MM.1S (cell line): ENCODE measurements around the gene SPO11.
A peak's percentile ranks its signal among the peaks of the same experiment; 100 is the strongest.

Experiments used
- DNase-seq: peaks from one replicate; pipeline ENCODE4 v3.0.0-alpha.2; 2015
- H2AFZ ChIP-seq: fragments of 300-600 bp; sonication (generic); 2 replicates; pipeline ENCODE4 v1.6.0; 2016; ENCODE audit warnings: antibody characterized with exemption, low read length
- H3F3A ChIP-seq: fragments of 300-600 bp; sonication (generic); 2 replicates; pipeline ENCODE4 v1.6.1; 2016; ENCODE audit warnings: mild to moderate bottlenecking, antibody characterized with exemption, low read length, moderate library complexity, mixed read lengths; ENCODE audit not compliant: insufficient read depth
- H3K27ac ChIP-seq: fragments of 300-600 bp; sonication (generic); 2 replicates; pipeline ENCODE4 v1.5.1; 2016; ENCODE audit warnings: mild to moderate bottlenecking, low read length
- H3K27me3 ChIP-seq: fragments of 300-600 bp; sonication (generic); replicated peaks from 2 replicates; pipeline ENCODE4 v1.6.0; 2016; ENCODE audit warnings: low read length; ENCODE audit not compliant: insufficient read depth
- H3K36me3 ChIP-seq: fragments of 300-600 bp; sonication (generic); replicated peaks from 2 replicates; pipeline ENCODE4 v1.6.1; 2016; ENCODE audit warnings: mild to moderate bottlenecking, low read length, mixed read lengths; ENCODE audit not compliant: insufficient read depth
- H3K4me1 ChIP-seq: fragments of 300-600 bp; sonication (generic); 2 replicates; pipeline ENCODE4 v1.6.1; 2016; ENCODE audit warnings: low read length, mixed read lengths
- H3K4me2 ChIP-seq: fragments of 300-600 bp; sonication (generic); 2 replicates; pipeline ENCODE4 v1.6.0; 2016; ENCODE audit warnings: low read depth, low read length
- H3K4me3 ChIP-seq: fragments of 300-600 bp; sonication (generic); 2 replicates; pipeline ENCODE4 v1.5.1; 2016; ENCODE audit warnings: low read length, mixed read lengths
- H3K79me2 ChIP-seq: fragments of 300-600 bp; sonication (generic); 2 replicates; pipeline ENCODE4 v1.6.1; 2016; ENCODE audit warnings: mixed run types, low read length, mixed read lengths
- H3K9ac ChIP-seq: fragments of 300-600 bp; sonication (generic); 2 replicates; pipeline ENCODE4 v1.6.1; 2016; ENCODE audit warnings: low read length, mixed read lengths
- H3K9me2 ChIP-seq: fragments of 300-600 bp; sonication (generic); replicated peaks from 2 replicates; pipeline ENCODE4 v1.6.1; 2016; ENCODE audit warnings: mild to moderate bottlenecking, low read length, mixed read lengths; ENCODE audit not compliant: insufficient read depth
- H3K9me3 ChIP-seq: fragments of 300-600 bp; sonication (generic); replicated peaks from 2 replicates; pipeline ENCODE4 v1.6.1; 2016; ENCODE audit warnings: mild to moderate bottlenecking, low read length, mixed read lengths; ENCODE audit not compliant: insufficient read depth
- H4K20me1 ChIP-seq: fragments of 300-600 bp; sonication (generic); 2 replicates; pipeline ENCODE4 v1.6.1; 2016; ENCODE audit warnings: mild to moderate bottlenecking, low read length, moderate library complexity, mixed read lengths; ENCODE audit not compliant: insufficient read depth
- CTCF ChIP-seq: fragments of 300-600 bp; sonication (generic); IDR thresholded peaks from 2 replicates; pipeline ENCODE4 v1.5.1; 2016; ENCODE audit warnings: antibody characterized with exemption, low read length, mixed read lengths
- EZH2 ChIP-seq: fragments of 300-600 bp; sonication (generic); optimal IDR thresholded peaks from 2 replicates; pipeline ENCODE3; 2017; ENCODE audit warnings: low read depth, mild to moderate bottlenecking, antibody characterized with exemption, low read length, mixed read lengths
- EZH2phosphoT487 ChIP-seq: fragments of 300-600 bp; sonication (generic); IDR thresholded peaks from 2 replicates; pipeline ENCODE4 v1.6.1; 2018; ENCODE audit warnings: antibody characterized with exemption, low read length

The SPO11 gene

GRCh38 chr20:57330998-57331397, 1.4 kb downstream of the SPO11 start:
- no peak for DNase-seq
- Histone ChIP-seq H2AFZ (no peak overlapping the region), H3K4me2 (no peak overlapping the region), H3K9me3 (no peaks in the 10 kb centered on the region), H3K27ac (no peak overlapping the region), H3K9me2 (no peaks in the 10 kb centered on the region), H3K4me3 (no peak overlapping the region), H3K4me1 (no peaks in the 10 kb centered on the region), H3F3A (no peaks in the 10 kb centered on the region), H3K79me2 (no peaks in the 10 kb centered on the region), H3K9ac (no peak overlapping the region), H4K20me1 (no peaks in the 10 kb centered on the region), H3K27me3 (peaks cover 7% of the 10 kb centered on the region; the same call in 1 of the 2 replicates), H3K36me3 (no peaks in the 10 kb centered on the region)
- TF ChIP-seq CTCF (no peak), EZH2 (no peak), EZH2phosphoT487 (no peak)

GRCh38 chr20:57332105-57333089, 2.8 kb downstream of the SPO11 start:
- Histone ChIP-seq H4K20me1 (no peaks in the 10 kb centered on the region), H3K4me3 (no peak overlapping the region), H3K4me2 (no peak overlapping the region), H3K27me3 (peaks cover 7% of the 10 kb centered on the region; the same call in 1 of the 2 replicates), H3K9me3 (no peaks in the 10 kb centered on the region), H3K9ac (no peak overlapping the region), H3K9me2 (no peaks in the 10 kb centered on the region), H3K4me1 (no peaks in the 10 kb centered on the region), H3K79me2 (no peaks in the 10 kb centered on the region), H3K36me3 (no peaks in the 10 kb centered on the region), H2AFZ (no peak overlapping the region), H3K27ac (no peak overlapping the region), H3F3A (no peaks in the 10 kb centered on the region)
- peak; percentile 27 for DNase-seq
- TF ChIP-seq EZH2 (no peak), CTCF (peak; percentile 32)

- Histone ChIP-seq H3K27me3 (peaks cover 7% of the 10 kb centered on the region; the same call in 1 of the 2 replicates), H3K9ac (no peak overlapping the region), H3K36me3 (no peaks in the 10 kb centered on the region), H3K4me3 (no peak overlapping the region), H3K79me2 (no peaks in the 10 kb centered on the region), H3K27ac (no peak overlapping the region), H3K4me1 (no peaks in the 10 kb centered on the region), H2AFZ (no peak overlapping the region), H3K9me3 (no peaks in the 10 kb centered on the region), H3K4me2 (no peak overlapping the region), H4K20me1 (no peaks in the 10 kb centered on the region), H3F3A (no peaks in the 10 kb centered on the region), H3K9me2 (no peaks in the 10 kb centered on the region)
- TF ChIP-seq EZH2phosphoT487 = no peak
- no peak for TF ChIP-seq CTCF
- no peak for TF ChIP-seq EZH2
- no peak for DNase-seq
Measured at GRCh38 chr20:57335392-57335791, 5.8 kb downstream of the SPO11 start.
